GM19468 (cell line): ENCODE results near the gene POU2AF3.

Experiments
- ATAC-seq: cut with Tn5 transposase; IDR thresholded peaks from one replicate; pipeline ENCODE4 v1.9.1; 2021; ENCODE audit warnings: mild to moderate bottlenecking, moderate library complexity, moderate number of reproducible peaks; ENCODE audit not compliant: unreplicated experiment; ENCODE audit errors: extremely low read depth

Gene POU2AF3

DNA sequence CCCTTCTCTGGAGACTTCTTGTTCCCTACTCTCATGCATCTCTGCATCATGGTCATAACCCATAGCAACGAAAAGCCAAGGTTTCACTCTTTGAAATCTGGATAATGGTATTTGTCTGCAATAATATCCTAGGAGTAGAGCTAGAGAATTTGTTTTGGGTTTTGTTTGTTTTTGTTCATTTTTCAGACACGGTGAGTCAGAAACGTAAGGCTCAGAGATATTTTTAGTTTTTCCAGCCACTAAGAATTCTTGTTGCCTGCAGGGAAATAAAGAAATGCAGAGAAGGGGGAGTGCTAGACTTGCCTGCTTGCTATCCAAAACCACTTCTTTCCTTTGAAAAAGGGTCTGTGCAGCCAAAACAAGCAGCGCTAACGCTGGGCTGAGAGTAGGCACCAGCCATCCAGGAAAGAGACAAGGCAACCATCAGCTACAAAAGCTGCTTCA lies 26.0 kb downstream of the POU2AF3 start:
- no peak for ATAC-seq

- ATAC-seq: no peak
Observed at GRCh38 chr11:111325259-111325658, 26.9 kb downstream of the POU2AF3 start.

DNA sequence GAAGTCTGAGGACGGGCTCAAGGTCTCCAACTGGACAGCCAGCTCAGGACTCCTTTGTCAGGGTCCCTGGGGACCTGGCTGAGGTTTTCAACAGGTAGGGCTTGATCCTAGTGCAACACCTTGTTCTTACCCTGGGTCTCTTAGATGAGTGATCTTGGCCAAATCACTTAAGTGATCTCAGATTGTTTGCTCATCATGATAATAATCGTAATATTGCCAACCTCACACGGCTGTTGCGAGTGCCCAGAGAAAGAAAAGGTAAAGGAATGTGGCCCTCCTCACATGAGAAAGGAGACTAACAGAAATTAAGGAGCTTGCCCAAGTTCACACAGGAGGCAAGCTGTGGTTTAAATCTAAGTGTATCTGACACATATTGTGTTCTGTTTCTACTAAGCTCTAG lies 28.5 kb downstream of the POU2AF3 start:
- ATAC-seq: no peak

GRCh38 chr11:111327908-111328624 lies 29.7 kb downstream of the POU2AF3 start:
- no peak for ATAC-seq

- ATAC-seq: no peak
Observed at GRCh38 chr11:111329306-111330204, 31.2 kb downstream of the POU2AF3 start.

GRCh38 chr11:111330234-111330893 lies 32.0 kb downstream of the POU2AF3 start:
- no peak for ATAC-seq

- no peak for ATAC-seq
Observed at GRCh38 chr11:111331711-111332479, 33.5 kb downstream of the POU2AF3 start.

- no peak for ATAC-seq
Observed at GRCh38 chr11:111334532-111335502, 36.5 kb downstream of the POU2AF3 start.

- ATAC-seq: no peak
Observed at GRCh38 chr11:111335549-111335948, 37.2 kb downstream of the POU2AF3 start.

- ATAC-seq: no peak
Observed at GRCh38 chr11:111336062-111336461, 37.7 kb downstream of the POU2AF3 start.

DNA sequence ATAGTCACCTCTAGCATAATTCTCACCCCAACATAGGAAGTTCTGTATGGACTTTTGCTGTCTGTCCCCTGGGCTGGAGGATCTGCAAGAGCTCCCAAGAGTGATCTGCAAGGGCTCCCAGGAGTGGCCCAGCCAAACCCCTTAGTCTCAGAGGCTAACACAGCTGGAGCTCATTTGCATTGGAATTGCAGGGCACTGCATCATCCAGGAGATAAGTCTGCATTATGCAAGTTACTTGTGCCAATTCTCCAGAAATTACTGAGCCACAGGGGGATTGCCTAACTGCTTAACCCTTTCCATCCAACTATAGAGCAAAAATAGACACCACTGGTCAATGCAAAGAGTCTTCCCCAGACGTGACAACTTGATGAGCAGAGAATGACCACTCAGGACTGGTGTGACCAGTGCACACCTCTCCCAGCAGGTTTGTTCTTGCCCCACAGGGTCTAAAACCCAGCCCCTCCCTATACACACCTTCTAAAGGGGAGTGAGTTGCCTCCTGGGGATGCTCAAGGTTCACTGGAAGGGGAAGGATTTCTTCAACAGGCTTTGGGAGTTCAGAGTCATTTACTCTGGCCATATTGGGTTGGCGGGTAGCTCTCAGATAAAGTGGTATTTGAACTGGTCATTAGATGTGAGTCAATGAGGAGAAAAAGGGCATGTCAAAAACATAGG lies 38.4 kb downstream of the POU2AF3 start:
- ATAC-seq: no peak

GRCh38 chr11:111339758-111340388 lies 41.5 kb downstream of the POU2AF3 start:
- ATAC-seq: no peak

DNA sequence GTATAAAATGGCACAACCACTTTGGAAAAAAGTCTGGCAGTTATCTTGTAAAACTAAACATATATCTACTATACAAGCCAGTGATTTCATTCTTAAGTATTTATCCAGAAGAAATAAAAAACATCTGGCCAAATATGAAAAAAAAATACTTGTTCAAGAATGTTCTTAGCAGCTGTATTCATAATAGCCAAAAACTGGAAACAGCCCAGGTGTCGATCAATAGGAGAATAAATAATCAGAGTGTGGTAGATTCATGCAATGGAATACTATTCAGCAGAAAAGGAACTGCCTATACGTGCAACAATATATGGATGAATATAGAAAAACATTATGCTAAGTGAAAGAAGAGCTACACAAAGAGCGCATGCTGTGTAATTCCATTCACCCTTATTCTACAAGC lies 44.0 kb downstream of the POU2AF3 start:
- ATAC-seq: no peak

GRCh38 chr11:111344032-111344431 lies 45.7 kb downstream of the POU2AF3 start:
- no peak for ATAC-seq

DNA sequence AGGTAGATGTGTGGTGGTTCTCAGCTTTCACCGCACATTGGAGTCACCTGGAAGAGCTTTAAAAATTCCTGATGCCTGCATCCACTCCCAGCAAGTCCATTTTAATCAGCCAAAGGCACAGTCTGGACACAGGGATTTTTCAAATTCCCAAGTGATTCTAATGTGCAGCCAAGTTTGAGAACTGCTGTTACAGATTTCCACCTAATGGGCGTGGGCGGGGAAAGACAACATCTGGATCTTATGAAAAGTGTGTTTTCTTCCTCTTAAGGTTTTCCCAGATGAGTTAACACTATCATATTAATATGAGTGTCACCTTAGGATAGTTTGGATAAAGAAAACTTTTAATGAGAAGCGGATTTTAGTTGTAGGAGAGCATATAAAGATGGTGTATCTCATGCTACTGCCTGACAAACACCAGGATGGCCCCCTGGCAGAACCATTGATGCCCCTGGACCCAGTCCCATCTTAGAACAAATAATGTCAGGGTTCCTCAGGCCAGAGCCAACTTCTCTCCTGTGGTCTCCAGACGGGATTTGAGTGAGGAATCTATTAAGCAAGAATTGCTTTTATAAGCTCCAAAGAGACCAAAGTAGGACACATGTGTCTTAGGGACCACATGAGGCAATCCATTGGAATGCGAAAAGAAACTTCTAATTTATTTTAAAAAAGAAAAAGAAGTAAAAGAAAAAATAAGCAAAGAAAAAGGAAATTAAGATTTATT lies 48.8 kb downstream of the POU2AF3 start:
- ATAC-seq: no peak

DNA sequence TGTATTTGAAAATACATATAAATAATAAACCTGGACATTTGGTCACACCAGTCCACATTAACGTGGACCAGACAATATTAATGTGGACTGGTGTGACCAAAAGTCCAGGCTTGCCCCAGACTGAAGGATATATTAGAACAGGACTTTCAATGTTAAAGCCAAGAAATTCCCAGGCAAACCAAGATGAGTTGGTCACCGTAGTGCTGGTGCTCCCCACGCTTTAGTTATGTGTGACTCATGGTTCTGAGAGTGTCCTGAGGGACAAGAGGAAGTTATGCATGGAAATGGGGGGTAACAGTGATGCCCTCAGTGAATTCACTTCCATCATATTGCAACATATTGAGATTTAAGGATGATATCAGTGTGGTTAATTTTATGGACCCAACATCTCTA lies 49.4 kb downstream of the POU2AF3 start:
- ATAC-seq: no peak

DNA sequence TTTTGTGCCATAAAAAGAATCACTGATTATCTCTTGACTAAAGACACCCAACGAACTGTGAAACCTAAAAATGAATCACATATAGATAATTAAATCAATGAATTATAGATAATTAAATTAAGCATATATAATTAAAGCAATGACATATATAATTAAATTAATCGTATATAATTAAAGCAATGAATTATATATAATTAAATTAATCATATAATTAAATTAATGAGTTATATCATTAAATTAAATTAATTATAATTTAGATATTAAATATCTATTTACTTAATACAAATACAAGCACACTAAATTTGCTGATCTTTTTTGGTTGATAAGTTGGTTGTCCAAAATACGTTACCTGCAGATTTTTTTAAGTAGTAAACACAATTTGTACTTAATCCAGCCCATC lies 49.8 kb downstream of the POU2AF3 start:
- ATAC-seq: no peak
